GM18909 (cell line): ENCODE measurements around the gene APRT.

ENCODE experiments used
- ATAC-seq: cut with Tn5 transposase; IDR thresholded peaks from one replicate; pipeline ENCODE4 v1.9.1; 2021; ENCODE audit warnings: mild to moderate bottlenecking; ENCODE audit not compliant: unreplicated experiment, poor library complexity

The APRT gene

GRCh38 chr16:88762258-88762870 is 49.4 kb downstream of the APRT start:
- no peak for ATAC-seq

GRCh38 chr16:88761830-88762229 is 49.9 kb downstream of the APRT start:
- no peak for ATAC-seq

GRCh38 chr16:88761143-88761534 is 50.6 kb downstream of the APRT start:
- ATAC-seq: no peak

- ATAC-seq: no peak
Observed at GRCh38 chr16:88760424-88761142, 51.1 kb downstream of the APRT start.

- ATAC-seq: no peak
Observed at GRCh38 chr16:88759976-88760350, 51.8 kb downstream of the APRT start.
